Esophagus mucosa (tissue), 1 donor: ENCODE data around the gene DGCR8. TPM values are rescaled to one million over a fixed set of nuclear protein-coding genes. Genes with fewer than 3 reads are reported as not detected.

ENCODE experiments used
- ATAC-seq: fragments of 200-7000 bp; cut with Tn5 transposase; one replicate; pipeline ENCODE4 v1.9.1; 2020
- total RNA-seq: library from RNA; stranded (reverse); gene quantifications from one replicate; pipeline ENCODE4 v1.2.4, GENCODE V29; 2023
- donor health status: DM: yes; HTN: yes; CAD: no.

Gene DGCR8
- total RNA-seq, 1 donor from 2014 or later = 16.2 TPM

DNA sequence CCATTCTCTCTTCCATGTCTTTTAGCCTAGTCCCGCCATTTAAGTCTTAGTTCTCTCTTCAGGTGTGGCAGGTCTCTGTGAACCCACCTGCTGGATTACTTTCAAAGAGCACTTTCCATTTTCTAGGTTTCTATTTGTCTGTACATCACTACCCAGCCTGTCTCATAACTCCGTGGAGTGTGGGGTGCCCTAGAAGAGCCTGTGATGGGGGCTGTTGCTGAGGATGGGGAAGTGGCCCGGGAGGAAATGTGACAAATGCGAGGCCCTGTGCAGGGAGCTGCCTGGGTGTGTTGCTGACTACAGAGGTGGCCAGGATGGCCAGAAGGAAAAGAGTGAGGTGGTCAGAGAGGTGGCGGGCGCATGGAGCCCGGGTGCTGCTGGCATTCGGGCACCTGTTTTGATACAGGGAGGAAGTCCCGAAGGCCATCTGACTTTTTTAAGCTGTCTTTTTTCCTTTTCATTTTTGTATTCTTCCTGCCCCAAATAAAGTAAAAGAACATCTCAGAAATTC lies 10.7 kb downstream of the DGCR8 start:
- ATAC-seq = no peak

DNA sequence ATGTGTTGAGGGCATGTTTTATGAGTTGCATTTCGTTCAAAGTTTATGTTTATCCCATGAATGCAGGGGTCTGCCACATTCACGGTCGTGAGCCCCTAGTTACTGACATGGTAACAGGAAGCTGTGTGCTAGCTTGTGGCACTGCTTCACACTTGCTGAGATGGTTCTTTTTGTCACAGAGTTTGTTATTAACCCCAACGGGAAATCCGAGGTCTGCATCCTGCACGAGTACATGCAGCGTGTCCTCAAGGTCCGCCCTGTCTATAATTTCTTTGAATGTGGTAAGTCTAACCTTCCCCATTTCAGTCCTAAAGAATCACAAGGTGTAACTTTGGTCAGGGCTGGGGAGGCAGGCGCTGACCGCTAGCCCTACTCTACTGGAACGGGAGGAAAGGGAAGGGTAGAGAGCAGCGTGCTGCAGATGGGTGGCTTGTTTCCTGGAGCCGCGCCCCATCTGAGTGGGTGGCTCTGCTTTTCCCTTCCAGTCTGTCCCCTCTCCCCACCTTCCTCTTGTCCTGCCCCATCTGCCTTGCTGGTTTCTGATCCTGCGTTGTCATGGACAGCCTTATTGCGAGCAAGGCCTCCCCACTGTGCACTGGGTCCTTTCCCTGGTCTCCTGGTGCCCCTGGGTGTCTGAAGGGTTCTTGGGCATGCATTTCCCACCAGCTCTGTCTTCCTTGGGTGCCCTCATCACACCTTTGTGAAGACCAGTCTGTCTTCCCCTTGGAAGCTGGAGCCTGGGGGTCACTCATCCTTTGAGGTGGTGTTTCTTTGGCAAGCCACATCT lies 11.8 kb downstream of the DGCR8 start:
- peak; percentile 6 for ATAC-seq

DNA sequence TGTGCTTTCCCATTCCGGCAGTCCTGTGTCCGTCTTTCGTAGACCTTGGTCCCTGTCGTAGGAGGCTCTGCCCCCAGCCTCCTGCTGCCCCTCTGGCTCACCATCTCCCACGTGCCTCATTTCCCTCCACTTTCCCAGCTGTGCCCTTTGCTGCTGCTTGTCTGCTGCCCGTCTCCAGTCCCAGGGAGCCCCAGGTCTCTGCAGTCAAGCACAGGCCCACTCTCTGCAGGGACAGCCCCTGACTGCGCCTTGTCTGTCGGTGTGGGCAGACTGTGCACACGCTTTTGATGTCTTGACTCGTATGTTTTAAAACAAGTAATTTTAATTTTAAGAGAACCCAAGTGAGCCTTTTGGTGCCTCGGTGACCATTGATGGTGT lies 12.4 kb downstream of the DGCR8 start:
- ATAC-seq = no peak

DNA sequence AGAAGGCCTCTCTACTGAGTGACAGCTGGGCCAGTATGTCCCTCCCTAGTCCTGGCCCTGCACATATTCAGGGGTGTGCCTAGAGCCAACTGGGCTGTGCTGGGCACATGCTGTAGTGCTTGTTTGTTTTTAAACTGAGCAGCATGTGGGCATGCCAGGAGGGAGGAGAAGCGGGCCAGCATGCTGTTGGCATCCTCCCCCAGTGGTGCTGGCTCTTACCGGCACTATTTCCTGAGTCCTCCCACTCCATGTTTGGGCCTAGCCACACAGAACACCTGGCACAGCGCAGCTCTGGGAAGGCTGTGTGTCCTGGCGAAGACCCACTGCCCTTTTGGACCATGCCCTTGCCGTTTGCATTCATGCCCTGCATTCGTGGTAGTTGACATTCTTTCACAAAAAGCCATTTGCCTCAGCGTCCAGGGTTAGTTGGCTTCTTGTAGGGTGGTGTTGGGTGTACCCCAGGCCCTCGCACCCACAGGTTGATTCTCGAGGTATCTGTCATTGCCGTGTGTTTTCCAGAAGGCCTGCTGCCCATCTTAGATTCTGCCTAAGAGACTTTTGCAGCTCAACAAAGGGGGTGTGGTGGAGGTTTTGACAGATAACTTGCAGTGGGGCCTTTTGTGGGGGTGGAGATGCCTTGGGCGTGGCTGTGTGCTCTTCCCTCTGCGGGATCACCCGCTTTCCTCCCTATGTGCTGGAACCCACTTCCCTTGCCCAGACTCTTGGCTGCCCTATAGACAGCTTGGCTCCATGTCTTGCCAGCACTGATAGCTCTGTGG lies 13.6 kb downstream of the DGCR8 start:
- ATAC-seq = no peak

DNA sequence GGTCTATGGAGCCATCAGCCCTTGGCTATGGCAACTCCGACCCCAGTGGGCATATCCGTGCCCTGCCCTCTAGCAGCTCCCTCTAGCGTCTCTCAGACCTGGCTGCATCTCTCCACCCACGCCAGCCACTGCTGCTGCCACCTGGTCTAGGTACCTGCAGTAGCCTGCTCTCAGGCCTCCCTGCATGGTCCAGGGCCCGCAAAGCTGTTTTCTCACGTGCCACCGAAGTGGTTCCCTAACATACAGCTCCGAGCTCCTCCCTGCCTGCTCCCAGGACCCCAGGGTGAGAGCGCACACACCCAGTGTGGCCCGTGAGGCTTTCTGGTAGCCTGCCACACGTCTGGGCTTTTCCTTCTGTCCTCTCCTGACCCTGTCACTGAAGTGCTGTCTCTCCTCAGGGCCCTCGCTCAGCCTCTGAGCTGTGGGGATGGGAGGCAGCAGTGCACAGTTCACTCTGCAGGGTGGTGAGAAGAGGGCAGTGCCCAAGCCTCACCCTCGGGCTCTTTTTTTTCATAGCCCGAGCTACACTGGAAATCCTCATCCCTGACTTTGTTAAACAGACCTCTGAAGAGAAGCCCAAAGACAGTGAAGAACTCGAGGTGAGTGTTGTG lies 14.3 kb downstream of the DGCR8 start:
- ATAC-seq = peak; percentile 12

DNA sequence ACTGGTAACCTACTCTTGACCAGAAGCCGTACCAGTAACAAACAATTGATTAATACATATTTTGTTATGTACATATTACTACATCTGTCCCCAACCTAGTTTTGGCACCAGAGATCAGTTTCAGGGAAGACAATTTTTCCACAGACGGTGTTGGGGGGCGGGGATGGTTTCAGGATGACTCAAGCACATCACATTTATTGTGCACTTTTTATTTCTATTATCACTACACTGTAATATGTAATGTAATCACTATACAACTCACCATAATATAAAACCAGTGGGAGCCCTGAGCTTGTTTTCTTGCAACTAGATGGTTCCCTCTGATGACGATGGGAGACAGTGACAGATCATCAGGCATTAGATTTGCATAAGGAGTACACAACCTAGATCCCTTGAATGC lies 15.5 kb downstream of the DGCR8 start:
- no peak for ATAC-seq

DNA sequence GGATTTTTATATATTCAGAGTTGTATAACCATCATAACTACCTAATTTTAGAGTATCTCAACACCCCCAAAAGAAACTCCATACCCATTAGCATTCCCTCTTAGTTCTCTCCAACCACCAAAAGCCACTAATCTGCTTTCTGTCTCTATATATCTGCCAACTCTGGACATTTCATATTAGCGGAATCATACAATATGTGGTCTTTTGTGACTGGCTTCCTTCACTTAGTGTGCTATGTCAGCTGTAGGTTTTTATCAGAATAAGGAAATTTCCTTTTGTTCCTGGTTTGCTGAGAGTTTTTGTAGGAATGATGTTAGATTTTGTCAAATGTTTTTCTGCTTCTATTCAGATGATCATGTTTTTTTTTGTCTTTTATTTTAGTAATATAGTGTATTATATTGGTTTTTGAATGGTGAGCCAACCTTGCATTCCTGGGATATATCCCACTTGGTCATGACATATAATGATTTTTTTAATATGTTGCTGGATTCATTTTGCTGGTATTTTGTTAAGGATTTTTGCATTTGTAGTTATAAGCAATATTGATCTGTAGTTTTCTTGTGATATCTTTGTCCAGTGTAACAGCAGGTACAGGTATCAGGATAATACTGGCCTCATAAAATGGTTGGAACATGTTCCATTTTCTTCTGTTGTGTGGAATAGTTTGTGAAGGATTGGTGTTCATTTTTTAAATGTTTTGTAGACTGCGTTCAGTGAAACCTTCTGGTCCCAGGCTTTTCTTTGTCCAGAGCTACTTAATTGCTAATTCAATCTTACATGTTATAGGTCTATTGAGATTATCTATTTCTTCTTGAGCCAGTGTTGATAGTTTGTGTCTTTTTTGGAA lies 16.8 kb downstream of the DGCR8 start:
- no peak for ATAC-seq

DNA sequence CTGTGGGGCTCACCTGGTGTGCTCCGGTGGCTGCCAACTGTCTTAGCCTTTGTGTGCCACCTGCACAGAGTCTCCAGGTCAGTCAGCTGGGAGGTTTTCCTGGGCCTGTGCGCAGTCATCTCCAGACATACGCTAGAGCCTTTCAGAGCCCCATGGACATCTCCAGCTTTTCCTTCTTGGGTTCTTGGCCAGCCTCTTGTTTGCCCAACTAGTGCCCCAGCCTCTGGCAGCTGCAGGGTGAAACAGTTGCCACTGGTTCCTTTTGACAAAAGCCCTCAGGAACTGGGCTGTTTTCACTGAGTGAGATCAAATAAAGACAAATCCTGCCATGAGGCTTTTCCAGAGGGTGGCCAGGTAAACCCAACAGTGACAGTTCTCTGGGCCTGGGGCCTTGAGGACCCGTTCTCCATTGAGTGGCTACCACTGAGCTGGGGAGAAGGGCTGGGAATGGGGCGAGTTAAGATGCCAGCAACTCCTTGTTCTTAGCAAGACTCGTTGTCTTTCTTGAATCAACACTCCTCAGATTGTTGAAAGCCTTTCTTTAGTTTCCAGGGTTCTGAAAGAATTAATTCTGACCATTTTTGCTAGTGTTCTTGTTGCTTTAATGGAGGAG lies 19.2 kb downstream of the DGCR8 start:
- no peak for ATAC-seq

DNA sequence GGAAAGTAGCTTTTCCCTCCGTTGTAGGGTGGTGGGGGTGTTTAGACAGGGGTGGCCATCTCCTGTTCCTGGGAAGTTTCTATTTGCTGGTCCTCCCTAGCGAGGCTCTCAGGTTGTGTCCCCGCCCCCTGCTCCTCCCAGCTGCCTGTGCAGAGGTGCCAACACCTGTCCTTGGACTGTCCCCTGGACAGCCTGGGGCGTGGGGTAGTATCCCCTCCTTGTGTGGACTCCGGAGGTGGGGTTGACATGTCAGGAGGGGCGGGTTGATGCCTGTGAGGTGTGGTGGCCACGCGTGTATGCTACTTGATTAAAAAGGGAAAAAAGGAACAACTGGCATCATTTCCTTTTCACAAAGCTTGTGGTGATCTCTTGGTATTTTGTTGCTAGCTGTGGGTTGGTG lies 21.6 kb downstream of the DGCR8 start:
- ATAC-seq = no peak

DNA sequence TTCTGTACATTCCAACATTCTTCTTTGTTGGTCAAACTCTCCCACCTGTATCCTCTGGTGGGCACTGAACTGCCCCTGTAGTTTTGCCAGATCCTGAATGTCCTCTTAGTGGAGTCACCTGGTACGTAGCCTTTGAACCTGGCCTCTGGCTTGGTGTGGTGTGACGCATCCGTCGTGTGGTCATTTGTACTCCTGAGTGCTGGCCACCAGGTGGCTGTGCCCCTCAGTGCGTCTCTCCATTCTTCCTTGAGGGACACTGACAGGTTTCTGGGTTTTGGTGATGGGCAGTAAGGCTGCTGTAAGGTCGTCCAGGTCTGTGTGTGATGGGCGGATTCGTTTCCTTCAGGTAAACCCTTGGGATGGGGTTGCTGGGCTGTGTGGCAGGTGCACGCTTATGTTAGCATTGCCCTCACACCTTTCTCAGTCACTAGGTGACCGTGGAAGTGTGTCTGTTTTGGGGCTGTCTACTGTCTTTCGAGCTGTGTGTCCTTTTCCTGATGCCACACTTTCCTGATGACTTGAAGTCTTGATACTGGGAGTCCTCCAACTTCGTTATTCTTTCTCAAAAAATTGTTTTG lies 22.3 kb downstream of the DGCR8 start:
- ATAC-seq = no peak

DNA sequence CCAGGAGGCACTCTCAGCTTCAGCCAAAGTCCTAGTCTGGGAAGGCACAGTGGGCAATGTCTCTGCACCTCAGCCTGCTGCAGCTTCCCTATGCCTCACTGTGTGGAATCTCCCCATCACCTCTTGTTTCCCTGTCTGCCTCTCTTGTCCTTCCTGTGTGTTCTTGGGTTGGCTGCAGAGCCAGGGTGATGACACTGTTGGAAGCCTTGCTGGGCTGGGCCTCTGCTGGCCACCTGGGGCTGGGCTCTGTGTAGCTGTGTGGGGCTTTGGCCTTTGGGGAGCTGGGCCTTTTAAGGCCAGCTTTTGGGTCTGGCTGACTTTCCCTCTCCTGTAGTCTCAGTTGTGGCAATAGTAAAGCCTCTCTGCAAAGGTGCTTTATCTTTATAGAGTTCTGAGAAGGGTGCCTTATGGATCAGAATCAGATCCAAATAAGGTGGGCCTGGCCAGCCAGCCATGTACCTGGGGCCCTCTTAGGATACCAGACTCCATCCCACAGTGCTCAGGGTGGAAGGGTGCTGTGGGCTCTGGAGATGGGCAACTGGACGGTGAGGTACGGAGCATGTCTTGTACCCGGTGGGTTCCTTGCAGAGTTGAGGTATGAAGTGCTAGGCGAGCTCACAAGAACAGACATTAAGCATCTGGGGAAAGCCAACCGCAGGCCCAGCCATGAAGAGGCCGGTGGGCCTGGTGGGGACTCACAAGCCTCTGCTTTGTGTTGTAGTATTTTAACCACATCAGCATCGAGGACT lies 25.6 kb downstream of the DGCR8 start:
- no peak for ATAC-seq

DNA sequence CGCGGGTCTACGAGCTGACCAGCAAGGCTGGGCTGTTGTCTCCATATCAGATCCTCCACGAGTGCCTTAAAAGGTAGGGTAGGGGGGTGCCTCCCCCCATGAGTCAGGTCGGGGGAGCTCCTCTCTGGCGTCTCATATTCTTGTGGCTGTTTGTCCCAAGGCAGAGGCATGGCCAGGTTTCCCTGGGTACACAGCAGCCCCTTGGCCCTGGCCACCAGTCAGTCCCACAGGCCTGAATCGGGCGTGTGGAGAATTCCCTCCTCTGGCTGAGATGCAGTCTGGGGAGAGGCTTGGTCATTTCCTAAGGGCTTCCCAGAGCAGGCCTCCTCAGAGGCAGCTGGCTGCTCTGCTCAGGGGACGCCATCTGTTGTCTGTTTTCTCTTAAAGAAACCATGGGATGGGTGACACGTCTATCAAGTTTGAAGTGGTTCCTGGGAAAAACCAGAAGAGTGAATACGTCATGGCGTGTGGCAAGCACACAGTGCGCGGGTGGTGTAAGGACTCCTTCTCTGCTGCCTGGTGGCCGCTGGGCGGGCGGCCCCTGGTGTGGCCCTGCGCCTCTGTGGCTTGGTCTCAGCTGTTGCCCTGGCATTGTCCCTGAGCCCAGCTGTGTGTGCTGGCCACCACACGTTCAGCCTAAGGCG lies 26.3 kb downstream of the DGCR8 start:
- no peak for ATAC-seq

DNA sequence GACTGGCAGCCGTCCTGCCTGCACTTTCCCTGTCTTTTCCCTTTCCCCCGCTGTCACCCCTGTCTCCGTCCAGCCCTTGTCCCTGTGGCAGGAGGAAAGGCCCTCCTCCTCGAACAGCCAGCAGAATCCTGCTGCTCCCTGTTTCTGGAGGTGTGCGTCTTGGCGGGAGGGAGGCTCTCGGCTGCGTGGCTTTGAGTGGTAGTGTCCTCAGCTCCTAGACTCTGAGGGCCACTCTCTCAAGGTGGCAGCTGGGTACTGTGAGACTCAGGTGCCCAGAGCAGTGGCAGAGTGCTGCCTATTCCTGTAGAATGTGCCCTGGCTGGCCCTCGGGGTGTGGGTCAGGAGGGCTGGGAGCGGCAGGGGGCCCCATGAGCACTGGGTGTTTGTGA lies 26.8 kb downstream of the DGCR8 start:
- no peak for ATAC-seq

DNA sequence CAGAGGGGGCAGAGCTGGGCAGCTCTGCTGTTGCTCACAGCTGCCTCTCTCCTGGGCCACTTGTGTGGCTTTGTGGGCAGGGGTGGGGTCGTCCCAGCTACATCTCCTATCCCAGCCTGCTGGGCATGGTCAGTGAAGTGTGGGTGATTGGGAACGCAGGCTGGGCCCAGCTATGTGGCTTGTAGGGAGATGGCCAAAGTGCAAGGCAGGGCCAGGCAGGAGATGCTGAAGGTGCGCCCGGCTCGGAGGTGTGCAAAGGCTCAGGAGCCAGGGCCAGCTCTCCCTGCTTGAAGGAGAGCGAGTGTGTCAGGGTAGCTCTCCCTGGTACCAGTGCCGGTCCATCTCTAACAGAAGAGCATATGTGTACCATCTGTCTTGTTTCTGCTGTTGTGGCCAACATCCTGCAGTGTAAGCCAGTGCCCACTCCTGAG lies 27.4 kb downstream of the DGCR8 start:
- ATAC-seq = no peak

DNA sequence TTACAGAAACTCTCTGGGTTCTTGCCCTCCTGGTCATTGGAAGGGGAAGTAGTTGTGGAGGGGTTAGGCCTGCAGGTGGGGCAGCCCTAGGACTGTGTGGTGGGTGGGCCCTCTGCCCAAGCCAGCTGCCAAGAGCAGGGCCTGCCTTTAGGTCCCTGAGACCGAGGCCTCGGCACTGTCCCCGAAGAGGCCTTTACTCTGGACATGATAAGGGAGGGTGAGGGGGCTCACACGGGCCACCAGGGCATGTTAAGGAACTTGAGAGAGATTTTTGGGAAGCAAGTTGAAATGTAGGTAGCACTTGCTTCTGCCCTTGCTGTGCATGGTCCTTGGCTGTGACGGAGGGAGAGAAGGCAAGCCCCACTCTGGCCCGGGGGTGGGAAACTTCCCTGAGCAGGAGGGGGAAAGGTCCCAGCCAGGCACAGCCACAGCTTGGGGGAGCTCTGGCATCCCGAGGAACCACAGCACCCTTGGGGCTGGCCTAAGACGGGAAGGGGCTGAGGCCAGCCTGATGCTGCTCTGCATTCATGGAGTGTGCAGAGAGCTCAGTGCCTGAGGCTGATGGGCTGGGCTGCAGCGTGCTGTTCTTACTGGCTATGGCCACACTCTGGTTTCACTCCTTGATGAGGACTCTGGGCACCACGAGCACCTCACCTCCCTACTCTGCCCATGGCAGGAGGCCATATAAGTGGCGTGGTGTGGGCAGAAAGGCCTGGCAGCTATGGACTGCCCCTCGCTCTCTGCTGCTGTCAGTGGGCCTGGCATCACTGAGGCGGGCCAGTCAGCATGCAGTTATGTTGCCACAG lies 28.1 kb downstream of the DGCR8 start:
- no peak for ATAC-seq

DNA sequence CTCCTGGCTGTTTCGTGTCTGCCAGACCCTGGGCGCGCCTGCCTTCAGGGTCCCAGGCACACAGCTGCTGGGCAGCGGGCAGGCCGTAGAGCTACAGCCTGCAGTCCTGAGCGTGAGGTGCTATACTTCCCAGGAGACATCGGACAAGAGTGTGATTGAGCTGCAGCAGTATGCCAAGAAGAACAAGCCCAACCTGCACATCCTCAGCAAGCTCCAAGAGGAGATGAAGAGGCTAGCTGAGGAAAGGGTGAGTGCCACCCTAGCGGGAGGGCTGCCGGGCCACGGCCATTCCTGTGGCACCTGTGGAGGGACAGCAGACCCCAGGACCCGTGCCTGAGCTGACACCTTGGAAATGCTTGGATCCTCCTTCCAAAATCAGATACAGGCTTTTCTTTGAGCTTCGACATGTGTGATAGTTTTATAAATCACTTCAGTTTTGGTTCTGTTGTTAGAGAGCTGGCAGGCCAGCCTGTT lies 28.8 kb downstream of the DGCR8 start:
- no peak for ATAC-seq

DNA sequence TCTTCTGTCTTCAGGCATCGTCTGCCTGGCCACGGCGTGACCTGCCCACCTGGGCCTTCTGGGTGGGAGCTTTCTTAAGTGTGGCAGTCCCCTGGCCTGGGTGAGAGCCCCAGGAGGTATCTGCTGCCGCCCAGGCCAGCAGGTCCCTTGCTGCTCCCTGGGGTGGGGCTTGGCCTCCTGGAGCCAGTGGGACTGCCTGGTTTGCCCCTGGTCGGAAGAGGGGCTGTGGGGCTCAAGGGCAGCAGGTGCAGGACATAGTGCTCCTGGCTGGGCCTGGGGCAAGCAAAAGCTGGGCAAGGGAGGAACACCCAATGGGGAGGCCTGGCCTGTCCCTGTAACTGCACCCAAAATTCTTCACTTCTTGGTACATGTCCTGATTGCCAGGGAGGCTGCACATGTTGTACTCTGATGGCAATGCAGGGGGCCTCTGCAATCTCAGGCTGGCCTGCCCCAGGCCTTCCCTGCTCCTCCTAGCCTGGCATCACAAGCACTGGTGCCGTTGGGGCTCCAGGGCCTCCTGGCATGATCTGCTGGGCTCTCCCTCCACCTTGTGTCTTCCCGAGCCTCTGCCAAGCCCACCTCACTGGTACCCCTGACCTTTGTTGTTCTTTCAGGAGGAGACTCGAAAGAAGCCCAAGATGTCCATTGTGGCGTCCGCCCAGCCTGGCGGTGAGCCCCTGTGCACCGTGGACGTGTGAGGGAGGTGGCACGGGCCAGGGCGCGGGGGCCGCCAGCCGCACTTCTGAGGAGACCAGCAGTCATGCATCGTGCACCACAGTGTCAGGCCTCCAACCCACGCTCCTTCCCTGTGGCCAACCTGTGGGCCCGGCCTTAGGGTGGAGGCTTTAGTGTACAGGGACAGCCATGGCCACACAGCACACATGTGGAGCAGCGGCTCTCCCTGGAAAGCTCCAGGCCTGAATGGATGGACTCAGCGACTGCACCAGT lies 29.6 kb downstream of the DGCR8 start:
- no peak for ATAC-seq

DNA sequence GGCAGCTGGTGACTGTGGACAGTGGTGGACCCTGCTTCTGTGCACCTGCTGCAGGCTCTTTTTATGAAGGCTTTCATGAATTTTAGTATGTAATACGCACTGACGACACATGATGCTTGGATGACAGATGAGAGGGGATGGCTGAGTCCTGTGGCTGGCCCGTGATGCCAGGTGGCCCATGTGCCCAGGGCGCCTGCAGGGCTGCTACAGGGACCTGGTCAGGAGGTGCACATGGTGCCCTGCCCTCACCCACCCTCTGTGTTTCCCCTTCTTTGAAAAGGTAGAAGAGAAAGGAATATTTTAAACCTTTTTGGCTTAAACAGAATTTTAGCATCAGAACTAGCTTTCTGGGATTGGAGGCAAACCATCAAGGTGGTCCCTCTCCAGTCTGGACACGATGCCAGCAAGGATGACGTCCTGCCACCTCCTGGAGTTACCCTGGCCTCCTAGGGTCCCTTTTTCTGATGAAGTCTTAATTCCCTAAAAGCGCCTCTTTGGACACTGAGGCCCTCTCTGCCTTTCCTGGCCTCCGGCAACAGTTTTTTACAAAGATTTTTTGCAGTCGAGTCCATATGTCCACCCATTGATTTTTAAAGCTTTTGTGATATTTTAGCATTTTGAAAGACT lies 30.4 kb downstream of the DGCR8 start:
- ATAC-seq = no peak
